IPS DF 19.7 (cell line): ENCODE results near the gene C1orf146.
"Not testable (repeated sequence)": the region's sequence is repeated elsewhere in the genome, so short reads cannot be mapped to it uniquely, and the experiment has no call there.

Source experiments
- DNase-seq: peaks from one replicate; pipeline ENCODE4 v3.0.0-alpha.2; 2013; ENCODE audit warnings: low read depth, low spot score

The C1orf146 gene

DNA sequence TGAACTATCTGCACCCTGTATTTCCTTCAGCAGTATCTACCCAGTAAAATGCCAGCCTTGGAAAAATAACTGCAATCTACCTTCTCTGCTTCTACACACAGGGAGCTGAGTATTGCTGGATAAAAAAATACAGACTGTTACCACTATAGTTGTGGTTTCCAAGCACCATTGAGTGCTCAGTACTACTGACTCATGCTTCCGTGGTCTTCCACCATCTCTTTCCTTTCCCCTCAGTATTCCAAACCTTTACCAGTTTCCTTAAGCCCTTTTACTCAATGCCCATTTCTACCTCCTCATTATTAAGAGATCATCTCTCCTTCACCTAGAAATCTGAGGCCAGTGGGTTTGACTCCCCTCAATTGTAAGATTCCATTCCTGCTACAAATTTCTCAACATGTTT is 57.2 kb downstream of the C1orf146 start:
- DNase-seq, result no peak

DNA sequence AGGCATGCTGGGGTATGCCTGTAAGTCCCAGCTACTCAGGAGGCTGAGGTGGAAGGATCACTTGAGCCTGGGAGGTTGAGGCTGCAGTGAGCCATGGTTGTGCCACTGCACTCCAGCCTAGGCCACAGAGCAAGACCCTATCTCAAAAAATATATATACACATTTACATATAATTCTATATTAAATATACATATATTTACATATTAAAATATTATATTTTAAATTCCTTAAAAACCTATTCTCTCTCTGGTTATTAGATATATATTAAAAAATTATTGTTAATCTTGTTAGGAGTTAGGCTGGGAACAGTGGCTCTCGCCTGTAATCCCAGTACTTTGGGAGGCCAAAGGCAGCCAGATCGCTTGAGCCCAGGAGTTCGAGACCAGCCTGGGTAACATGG is 58.4 kb downstream of the C1orf146 start:
- no peak for DNase-seq

- no peak for DNase-seq
Measured at GRCh38 chr1:92277105-92277723, 59.5 kb downstream of the C1orf146 start.

DNA sequence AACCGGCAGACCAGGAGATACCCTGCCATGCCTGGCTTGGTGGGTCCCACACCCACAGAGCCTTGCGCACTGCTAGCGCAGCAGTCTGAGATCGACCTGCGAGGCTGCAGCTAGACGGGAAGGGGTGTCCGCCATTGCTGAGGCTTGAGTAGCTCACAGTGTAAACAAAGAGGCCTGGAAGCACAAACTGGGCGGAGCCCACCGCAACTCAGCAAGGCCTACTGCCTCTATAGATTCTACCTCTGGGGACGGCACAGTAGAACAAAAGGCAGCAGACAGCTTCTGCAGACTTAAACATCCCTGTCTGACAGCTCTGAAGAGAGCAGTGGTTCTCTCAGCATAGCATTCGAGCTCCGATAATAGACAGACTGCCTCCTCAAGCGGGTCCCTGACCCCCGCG is 62.1 kb downstream of the C1orf146 start:
- not testable (repeated sequence) for DNase-seq

DNA sequence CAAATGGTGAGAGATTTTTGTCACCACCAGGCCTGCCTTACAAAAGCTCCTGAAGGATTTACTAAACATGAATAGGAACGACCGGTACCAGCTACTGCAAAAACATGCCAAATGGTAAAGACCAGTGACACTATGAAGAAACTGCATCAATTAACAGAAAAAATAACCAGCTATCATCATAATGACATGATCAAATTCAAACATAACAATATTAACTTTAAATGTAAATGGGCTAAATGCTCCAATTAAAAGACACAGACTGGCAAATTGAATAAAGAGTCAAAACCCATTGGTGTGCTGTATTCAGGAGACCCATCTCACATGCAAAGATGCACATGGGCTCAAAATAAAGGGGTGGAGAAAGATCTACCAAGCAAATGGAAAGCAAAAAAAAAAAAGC is 63.7 kb downstream of the C1orf146 start:
- not testable (repeated sequence) for DNase-seq

DNA sequence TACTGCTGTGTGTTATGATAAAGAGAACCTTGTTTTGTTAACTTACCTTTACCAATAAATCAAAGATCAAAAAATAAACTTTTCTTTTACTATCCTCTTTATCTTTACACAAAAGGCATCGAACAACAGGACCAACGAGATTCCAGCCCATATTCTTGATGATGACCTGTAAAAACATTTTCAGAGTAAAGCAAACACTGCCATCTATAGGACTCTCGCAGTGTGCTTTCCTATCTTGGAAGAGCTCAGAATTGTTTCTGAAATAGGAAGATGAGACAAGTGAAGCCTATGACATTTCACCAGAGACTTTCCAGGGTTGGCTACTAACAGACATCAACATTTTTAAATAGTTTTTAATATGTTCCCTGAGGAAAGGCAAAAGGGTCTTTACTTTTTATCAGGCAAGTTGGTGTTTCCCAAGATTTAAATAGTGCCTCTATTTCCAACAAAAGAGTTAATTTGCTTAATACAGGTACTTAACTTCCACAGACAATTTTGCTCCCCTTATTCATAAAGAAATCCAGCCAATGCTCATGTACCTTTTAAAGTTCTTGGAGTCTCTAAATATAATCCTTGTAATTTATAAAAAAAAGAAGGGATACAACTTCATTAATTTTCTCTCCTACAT is 73.8 kb downstream of the C1orf146 start:
- no peak for DNase-seq
